GM12873 (cell line): Measurements from ENCODE around the gene PCDH9.

Experiments
- CTCF ChIP-seq: IDR thresholded peaks from 2 replicates; pipeline ENCODE4 v1.5.1; 2012; ENCODE audit warnings: low read depth, mild to moderate bottlenecking, moderate library complexity, low read length, control low read depth; ENCODE audit not compliant: insufficient read depth; ENCODE audit errors: missing control alignments

Gene PCDH9

GRCh38 chr13:66933994-66934393 is 296.1 kb downstream of the PCDH9 start:
- no peak for TF ChIP-seq CTCF

- no peak for TF ChIP-seq CTCF
These were observed 296.6 kb downstream of the PCDH9 start for GRCh38 chr13:66933527-66933926.

GRCh38 chr13:66927562-66927961 is 302.6 kb downstream of the PCDH9 start:
- TF ChIP-seq CTCF: no peak

GRCh38 chr13:66926851-66927524 is 303.1 kb downstream of the PCDH9 start:
- no peak for TF ChIP-seq CTCF

GRCh38 chr13:66926200-66926850 is 303.8 kb downstream of the PCDH9 start:
- no peak for TF ChIP-seq CTCF

- no peak for TF ChIP-seq CTCF
These were observed 307.7 kb downstream of the PCDH9 start for GRCh38 chr13:66922444-66922843.

- TF ChIP-seq CTCF: no peak
These were observed 308.7 kb downstream of the PCDH9 start for GRCh38 chr13:66921437-66921836.
